K562 (cell line): Measurements from ENCODE around the gene EFNA1. TPM values are rescaled to one million over a fixed set of nuclear protein-coding genes. Genes with fewer than 3 reads are reported as not detected.
A peak's percentile ranks its signal among the peaks of the same experiment; 100 is the strongest.

Experiments
- ARID2 ChIP-seq: fragments of 450-650 bp; IDR thresholded peaks from 2 replicates; pipeline ENCODE4 v1.6.1; 2017; ENCODE audit warnings: antibody characterized with exemption, mild to moderate bottlenecking
- CBX3 ChIP-seq, 2 experiments: IDR thresholded peaks; 1 replicate in 1 of 2; 2 replicates in 1 of 2; pipeline ENCODE4 v1.6.1; 2012; ENCODE audit warnings: inconsistent platforms in 2 of 2, low read length in 2 of 2, borderline replicate concordance in 1 of 2, control low read depth in 1 of 2
- CEBPG ChIP-seq, 3 experiments: fragments of 200-800 bp in 1 of 3; sonication (Bioruptor generic) in 1 of 3; sonication (generic) in 1 of 3; formaldehyde crosslinking in 1 of 3; IDR thresholded peaks in 2 of 3; conservative IDR thresholded peaks in 1 of 3; 2 replicates each; pipeline versions ENCODE4 v1.6.1 to v1.8.0; 2016 to 2022; ENCODE audit warnings: missing compliant biosample characterization in 2 of 3, missing genetic modification characterization in 2 of 3, mild to moderate bottlenecking in 1 of 3, missing genetic modification reagents in 1 of 3
- CHAMP1 ChIP-seq: fragments of 450-650 bp; IDR thresholded peaks from 2 replicates; pipeline ENCODE4 v1.6.1; 2016; ENCODE audit warnings: mild to moderate bottlenecking
- CREB1 ChIP-seq, 2 experiments: sonication (generic) in 1 of 2; formaldehyde crosslinking in 1 of 2; IDR thresholded peaks; 2 replicates each; pipeline versions ENCODE4 v1.6.1 to v1.8.0; 2012 to 2022; ENCODE audit warnings: inconsistent platforms in 1 of 2, mild to moderate bottlenecking in 1 of 2, missing genetic modification reagents in 1 of 2, moderate library complexity in 1 of 2
- CXXC5 ChIP-seq: fragments of 250-450 bp; sonication (Bioruptor Pico); IDR thresholded peaks from 2 replicates; pipeline ENCODE4 v1.8.0; 2022; ENCODE audit warnings: inconsistent platforms, mild to moderate bottlenecking, moderate library complexity
- ETV5 ChIP-seq: sonication (generic); formaldehyde crosslinking; IDR thresholded peaks from 2 replicates; pipeline ENCODE4 v1.4.0; 2020; ENCODE audit warnings: low read depth, mild to moderate bottlenecking, missing genetic modification reagents
- IFI16 ChIP-seq: fragments of 250-450 bp; sonication (Bioruptor Pico); IDR thresholded peaks from 2 replicates; pipeline ENCODE4 v2.1.2; 2022; ENCODE audit warnings: mild to moderate bottlenecking, inconsistent platforms
- JUND ChIP-seq, 2 experiments: IDR thresholded peaks; 2 replicates in 1 of 2; 3 replicates in 1 of 2; pipeline ENCODE4 v1.6.1; 2011; ENCODE audit warnings: borderline replicate concordance in 2 of 2, low read depth in 2 of 2, low read length in 2 of 2, improper control_type of control experiment in 1 of 2, missing biosample characterization in 1 of 2, missing genetic modification characterization in 1 of 2, missing genetic modification reagents in 1 of 2
- NCOA6 ChIP-seq: fragments of 450-650 bp; IDR thresholded peaks from 2 replicates; pipeline ENCODE4 v1.6.1; 2017; ENCODE audit warnings: mild to moderate bottlenecking
- PTRF ChIP-seq: fragments of 450-650 bp; IDR thresholded peaks from 2 replicates; pipeline ENCODE4 v1.6.1; 2016; ENCODE audit warnings: mild to moderate bottlenecking, missing genetic modification characterization, missing compliant biosample characterization
- RNF2 ChIP-seq: sonication (generic); IDR thresholded peaks from 2 replicates; pipeline ENCODE4 v1.6.1; 2016
- ZKSCAN1 ChIP-seq: fragments of 150-350 bp; IDR thresholded peaks from 2 replicates; pipeline ENCODE4 v1.6.1; 2016; ENCODE audit warnings: low read depth, low read length
- ZNF165 ChIP-seq: fragments of 250-450 bp; sonication (Bioruptor Pico); IDR thresholded peaks from 2 replicates; pipeline ENCODE4 v1.4.0; 2020; ENCODE audit warnings: borderline replicate concordance
- ZNF280B ChIP-seq: fragments of 250-450 bp; sonication (Bioruptor Pico); IDR thresholded peaks from 2 replicates; pipeline ENCODE4 v1.5.1; 2021; ENCODE audit warnings: mild to moderate bottlenecking
- polyA plus RNA-seq, 8 experiments: library from polyadenylated mRNA; depleted of rRNA in 4 of 8; stranded (reverse) in 5 of 8; unstranded in 3 of 8; fragments of >200 nt; fragmentation: Nextera tagmentation in 2 of 8; fragmentation: Illumina TruSeq in 1 of 8; extraction: Ambion mirVana in 2 of 8; extraction: Trizol in 1 of 8; gene quantifications; 2 replicates each; pipeline versions ENCODE4 v1.2.1 to v1.2.3, GENCODE V29; 2011 to 2014; ENCODE audit warnings: inconsistent platforms in 1 of 8, missing spikeins in 1 of 8
- total RNA-seq, 7 experiments: library from RNA; depleted of rRNA in 6 of 7; stranded (reverse); fragments of >200 nt in 6 of 7; fragmentation: Illumina TruSeq in 2 of 7; extraction: Trizol in 2 of 7; gene quantifications; 2 replicates each; pipeline versions ENCODE4 v1.2.1 to v1.2.3, GENCODE V29; 2011 to 2021; ENCODE audit warnings: low replicate concordance in 1 of 7
- TF ChIP-seq, protein P1 (sequence below), 3 experiments: fragments of 200-800 bp in 1 of 3; fragments of 250-450 bp in 1 of 3; fragments of 450-650 bp in 1 of 3; sonication (Bioruptor Pico) in 1 of 3; sonication (Bioruptor generic) in 1 of 3; formaldehyde crosslinking in 1 of 3; IDR thresholded peaks; 2 replicates each; pipeline versions ENCODE4 v1.6.1 to v1.8.0; 2016 to 2022; ENCODE audit warnings: mild to moderate bottlenecking in 2 of 3, missing genetic modification characterization in 2 of 3, missing compliant biosample characterization in 1 of 3, moderate library complexity in 1 of 3

Gene EFNA1
- total and polyA plus RNA-seq, 9 of the 15 experiments (the other 6 are each of a cell fraction or from before 2014, with no cell fraction given): 2.1 to 9.3 (median 3.0) TPM

DNA sequence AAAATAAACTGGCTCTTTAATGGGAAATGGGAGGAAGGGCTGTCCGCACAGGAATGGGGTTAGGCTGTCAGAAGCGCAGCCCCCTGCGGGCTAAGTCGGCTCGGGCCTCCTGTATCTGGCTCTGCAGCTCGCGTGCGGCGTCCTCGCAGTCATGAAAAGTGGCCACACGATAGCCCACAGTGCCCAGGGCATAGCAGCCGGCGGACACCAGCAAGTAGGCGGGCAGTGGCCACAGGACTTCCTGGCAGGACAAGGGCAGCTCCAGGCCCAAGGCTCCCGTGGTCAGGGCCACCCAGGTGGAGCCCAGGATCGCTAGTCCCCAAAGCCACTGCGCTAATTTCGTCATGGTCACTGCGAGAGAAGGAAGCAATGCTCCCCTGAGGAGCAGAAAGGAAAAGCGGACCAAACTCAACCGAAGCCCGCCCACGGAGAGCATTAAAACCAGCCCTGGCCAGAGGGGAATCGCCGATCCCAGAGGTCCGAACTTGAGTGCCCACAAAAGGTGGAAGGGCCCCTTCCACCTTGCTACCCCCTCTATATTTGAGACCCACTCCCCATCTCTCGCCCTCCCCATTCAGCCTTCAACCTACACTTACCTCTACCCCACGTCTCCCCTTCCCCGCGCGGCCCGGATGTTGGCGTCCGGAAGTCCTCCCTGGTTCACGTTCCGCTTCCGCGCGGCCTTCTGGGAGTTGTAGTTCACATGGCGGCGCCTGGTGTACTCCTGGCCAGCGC lies 12.4 kb downstream of the EFNA1 start, which contains the start of gene DPM3 (continued):
- TF ChIP-seq CEBPG (CRISPR knock-in tag; IDR thresholded peaks at IDR 0.05): peak; percentile 22; the same call in 1 of the 2 replicates
- TF ChIP-seq CEBPG (tag; conservative IDR thresholded peaks at IDR 0.05 in 1 of 2, IDR thresholded peaks at IDR 0.05 in 1 of 2): peak in 1 of 2 experiments; percentile 16; a peak in 1 of 4 replicates
- no peak for TF ChIP-seq ZNF280B (CRISPR knock-in tag)
- TF ChIP-seq CXXC5 (CRISPR knock-in tag): peak; percentile 68
- TF ChIP-seq, protein P1, sequence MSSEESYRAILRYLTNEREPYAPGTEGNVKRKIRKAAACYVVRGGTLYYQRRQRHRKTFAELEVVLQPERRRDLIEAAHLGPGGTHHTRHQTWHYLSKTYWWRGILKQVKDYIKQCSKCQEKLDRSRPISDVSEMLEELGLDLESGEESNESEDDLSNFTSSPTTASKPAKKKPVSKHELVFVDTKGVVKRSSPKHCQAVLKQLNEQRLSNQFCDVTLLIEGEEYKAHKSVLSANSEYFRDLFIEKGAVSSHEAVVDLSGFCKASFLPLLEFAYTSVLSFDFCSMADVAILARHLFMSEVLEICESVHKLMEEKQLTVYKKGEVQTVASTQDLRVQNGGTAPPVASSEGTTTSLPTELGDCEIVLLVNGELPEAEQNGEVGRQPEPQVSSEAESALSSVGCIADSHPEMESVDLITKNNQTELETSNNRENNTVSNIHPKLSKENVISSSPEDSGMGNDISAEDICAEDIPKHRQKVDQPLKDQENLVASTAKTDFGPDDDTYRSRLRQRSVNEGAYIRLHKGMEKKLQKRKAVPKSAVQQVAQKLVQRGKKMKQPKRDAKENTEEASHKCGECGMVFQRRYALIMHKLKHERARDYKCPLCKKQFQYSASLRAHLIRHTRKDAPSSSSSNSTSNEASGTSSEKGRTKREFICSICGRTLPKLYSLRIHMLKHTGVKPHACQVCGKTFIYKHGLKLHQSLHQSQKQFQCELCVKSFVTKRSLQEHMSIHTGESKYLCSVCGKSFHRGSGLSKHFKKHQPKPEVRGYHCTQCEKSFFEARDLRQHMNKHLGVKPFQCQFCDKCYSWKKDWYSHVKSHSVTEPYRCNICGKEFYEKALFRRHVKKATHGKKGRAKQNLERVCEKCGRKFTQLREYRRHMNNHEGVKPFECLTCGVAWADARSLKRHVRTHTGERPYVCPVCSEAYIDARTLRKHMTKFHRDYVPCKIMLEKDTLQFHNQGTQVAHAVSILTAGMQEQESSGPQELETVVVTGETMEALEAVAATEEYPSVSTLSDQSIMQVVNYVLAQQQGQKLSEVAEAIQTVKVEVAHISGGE (CRISPR knock-in tag; IDR thresholded peaks at IDR 0.05): peak; percentile 90 to 99 (median 97)
- peak; percentile 30; the same call in 1 of the 2 replicates for TF ChIP-seq CREB1 (IDR thresholded peaks at IDR 0.05)
- TF ChIP-seq CREB1 (CRISPR knock-in tag; IDR thresholded peaks at IDR 0.05): peak; percentile 67; the same call in 1 of the 2 replicates
- no peak for TF ChIP-seq ZNF165 (CRISPR knock-in tag)
- no peak for TF ChIP-seq IFI16 (CRISPR knock-in tag)
- TF ChIP-seq JUND (IDR thresholded peaks at IDR 0.05; ENCODE audit: borderline replicate concordance, low read depth, low read length): peak; percentile 45; the same call in 1 of the 2 replicates
- TF ChIP-seq JUND (tag; IDR thresholded peaks at IDR 0.05; ENCODE audit: borderline replicate concordance, low read depth, low read length): no peak; the same call in 2 of the 3 replicates
- TF ChIP-seq PTRF: no peak
- no peak for TF ChIP-seq ZKSCAN1
- no peak for TF ChIP-seq ARID2
- no peak for TF ChIP-seq CHAMP1
- no peak for TF ChIP-seq CBX3 (IDR thresholded peaks at IDR 0.05; ENCODE audit: borderline replicate concordance in 1 of 2, low read length in 2 of 2)
- TF ChIP-seq NCOA6: no peak
- TF ChIP-seq RNF2: no peak
- peak; percentile 50 for TF ChIP-seq ETV5 (CRISPR knock-in tag)
